T-helper 2 cell treated with Interferon-gamma antibody and Interleukin-4, amounts not matched to agents 100 ng/mL and 5 ng/mL, for 36 hours (primary cell): ENCODE data around the gene ZBTB9. TPM values are rescaled to one million over a fixed set of nuclear protein-coding genes. Genes with fewer than 3 reads are reported as not detected.

ENCODE experiments used
- intact Hi-C: fragments of 100-400 bp; cut with micrococcal nuclease; formaldehyde crosslinking; loops from one replicate; pipeline ENCODE4 v1.15.1; 2023
- total RNA-seq: library from RNA; stranded (reverse); gene quantifications from 2 replicates; pipeline ENCODE4 v1.2.3, GENCODE V29; 2022

Gene ZBTB9
- total RNA-seq = 9.8 and 10.3 TPM in 2 replicates

- intact Hi-C loops = loop anchor here (1.0 to 10.0 kb wide), 6 partner anchors 23 to 125 kb away; partner anchors contain the start of gene KIFC1
These were observed at the start of gene ZBTB9 for GRCh38 chr6:33454009-33454946. ZBTB9 (plus strand) TSS chr6:33454576; CDS start chr6:33455101, 525 bp downstream.

GRCh38 chr6:33404884-33405283 is 49.5 kb upstream of the ZBTB9 start:
- intact Hi-C loops = no loop called here

- intact Hi-C loops = no loop called here
These were observed 48.9 kb upstream of the ZBTB9 start for GRCh38 chr6:33405386-33405940.

GRCh38 chr6:33406126-33406525 is 48.2 kb upstream of the ZBTB9 start:
- intact Hi-C loops = no loop called here

GRCh38 chr6:33407132-33407718 is 47.2 kb upstream of the ZBTB9 start:
- intact Hi-C loops = no loop called here

GRCh38 chr6:33410050-33410710 is 44.2 kb upstream of the ZBTB9 start:
- intact Hi-C loops = loop anchor here (1.0 to 5.0 kb wide), 9 partner anchors 8 to 438 kb away; partner anchors contain the start of genes CUTA, KIFC1, RING1 and RPS18

- intact Hi-C loops = loop anchor here (1.0 to 5.0 kb wide), 9 partner anchors 7 to 439 kb away; partner anchors contain the start of genes CUTA, KIFC1, RING1 and RPS18
These were observed 43.4 kb upstream of the ZBTB9 start, which contains the start of gene PHF1 for GRCh38 chr6:33410711-33411631. PHF1 (plus strand) TSS chr6:33411014; CDS start chr6:33412264, 1,250 bp downstream.

GRCh38 chr6:33411632-33412005 is 42.8 kb upstream of the ZBTB9 start:
- intact Hi-C loops = loop anchor here (2.0 to 5.0 kb wide), 4 partner anchors 13 to 439 kb away; partner anchors contain the start of genes RING1, RPS18 and VPS52

- intact Hi-C loops = loop anchor here (5.0 kb wide), 3 partner anchors 140 to 440 kb away; partner anchors contain the start of genes RING1, RPS18 and VPS52
These were observed 42.0 kb upstream of the ZBTB9 start for GRCh38 chr6:33412140-33413009.

GRCh38 chr6:33413241-33414120 is 40.9 kb upstream of the ZBTB9 start:
- intact Hi-C loops = loop anchor here (5.0 kb wide), 3 partner anchors 141 to 441 kb away; partner anchors contain the start of genes RING1, RPS18 and VPS52

- intact Hi-C loops = loop anchor here (5.0 kb wide), 3 partner anchors 142 to 442 kb away; partner anchors contain the start of genes RING1, RPS18 and VPS52
These were observed 39.6 kb upstream of the ZBTB9 start for GRCh38 chr6:33414592-33415271.

GRCh38 chr6:33415831-33416230 is 38.5 kb upstream of the ZBTB9 start:
- intact Hi-C loops = no loop called here

GRCh38 chr6:33416386-33417127 is 37.8 kb upstream of the ZBTB9 start:
- intact Hi-C loops = no loop called here

GRCh38 chr6:33417128-33417902 is 37.1 kb upstream of the ZBTB9 start:
- intact Hi-C loops = no loop called here

- intact Hi-C loops = loop anchor here (1.0 to 2.0 kb wide), 5 partner anchors 8 to 371 kb away; partner anchors contain the start of genes LEMD2 and ZBTB22
These were observed 36.3 kb upstream of the ZBTB9 start, which contains the start of gene CUTA for GRCh38 chr6:33417903-33418689. CUTA (minus strand) TSS chr6:33418107; CDS start chr6:33418000, 107 bp downstream.
